ENCODE data around the gene FOXP2.
"Not testable (repeated sequence)": the region's sequence is repeated elsewhere in the genome, so short reads cannot be mapped to it uniquely, and the experiment has no call there.

- TF ChIP-seq, protein P1, sequence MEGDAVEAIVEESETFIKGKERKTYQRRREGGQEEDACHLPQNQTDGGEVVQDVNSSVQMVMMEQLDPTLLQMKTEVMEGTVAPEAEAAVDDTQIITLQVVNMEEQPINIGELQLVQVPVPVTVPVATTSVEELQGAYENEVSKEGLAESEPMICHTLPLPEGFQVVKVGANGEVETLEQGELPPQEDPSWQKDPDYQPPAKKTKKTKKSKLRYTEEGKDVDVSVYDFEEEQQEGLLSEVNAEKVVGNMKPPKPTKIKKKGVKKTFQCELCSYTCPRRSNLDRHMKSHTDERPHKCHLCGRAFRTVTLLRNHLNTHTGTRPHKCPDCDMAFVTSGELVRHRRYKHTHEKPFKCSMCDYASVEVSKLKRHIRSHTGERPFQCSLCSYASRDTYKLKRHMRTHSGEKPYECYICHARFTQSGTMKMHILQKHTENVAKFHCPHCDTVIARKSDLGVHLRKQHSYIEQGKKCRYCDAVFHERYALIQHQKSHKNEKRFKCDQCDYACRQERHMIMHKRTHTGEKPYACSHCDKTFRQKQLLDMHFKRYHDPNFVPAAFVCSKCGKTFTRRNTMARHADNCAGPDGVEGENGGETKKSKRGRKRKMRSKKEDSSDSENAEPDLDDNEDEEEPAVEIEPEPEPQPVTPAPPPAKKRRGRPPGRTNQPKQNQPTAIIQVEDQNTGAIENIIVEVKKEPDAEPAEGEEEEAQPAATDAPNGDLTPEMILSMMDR (IDR thresholded peaks at IDR 0.05): not testable (repeated sequence)
- TF ChIP-seq POLR2AphosphoS5, EP300, POLR2A (IDR thresholded peaks at IDR 0.05): not testable (repeated sequence)
These were observed 166.3 kb downstream of the FOXP2 start for GRCh38 chr7:114580963-114581362.

Data from sigmoid colon (tissue), 4 donors.